NCI-H345 (cell line): ENCODE measurements around the gene UNC80.

ENCODE experiments used
- DNase-seq: peaks from one replicate; lab custom pipeline; 2025; lab: John Stamatoyannopoulos, UW

Gene UNC80

GRCh38 chr2:210022824-210023223 is 251.2 kb downstream of the UNC80 start:
- DNase-seq: no peak

- DNase-seq: no peak
Observed at GRCh38 chr2:210027608-210028007, 256.0 kb downstream of the UNC80 start.

- peak; percentile 32 for DNase-seq
Observed at GRCh38 chr2:210028178-210028577, 256.5 kb downstream of the UNC80 start.

GRCh38 chr2:210034087-210034683 is 262.6 kb downstream of the UNC80 start:
- DNase-seq: no peak

- no peak for DNase-seq
Observed at GRCh38 chr2:210035679-210036078, 264.0 kb downstream of the UNC80 start.

- DNase-seq: no peak
Observed at GRCh38 chr2:210038078-210038477, 266.4 kb downstream of the UNC80 start.

GRCh38 chr2:210046851-210047500 is 275.3 kb downstream of the UNC80 start:
- DNase-seq: no peak
